HepG2 (cell line): ENCODE results near the gene ELAC1. TPM values are rescaled to one million over a fixed set of nuclear protein-coding genes. Genes with fewer than 3 reads are reported as not detected.

Experiments used
- ATAC-seq: fragments of 200-7000 bp; cut with Tn5 transposase; 3 replicates; pipeline ENCODE4 v1.9.1; 2020; ENCODE audit warnings: mild to moderate bottlenecking, moderate library complexity
- BruUV-seq: library from RNA; stranded (reverse); fragments of 400-500 nt; replicated peaks from 2 replicates; lab custom pipeline; 2021; lab: Mats Ljungman, UMichigan
- CTCF ChIA-PET: fragments of 300-600 bp; formaldehyde crosslinking; extraction: SDS; loops from one replicate; lab custom pipeline; 2021; ENCODE audit warnings: low total read pairs, inconsistent platforms, low intra/inter-chr PET ratio; lab: Yijun Ruan, JAX
- POLR2A ChIA-PET: fragments of 350-600 bp; sonication (Branson Sonifier 250); formaldehyde crosslinking; loops from one replicate; lab custom pipeline; 2020; ENCODE audit warnings: antibody characterized with exemption, inconsistent platforms; lab: Yijun Ruan, JAX
- DNase-seq: peaks from one replicate; pipeline ENCODE4 v3.0.0-alpha.2; 2015; ENCODE audit warnings: low spot score
- FAIRE-seq: peaks from 3 replicates; lab custom pipeline; 2011; peaks lifted over from hg19 to GRCh38; lab: Jason Lieb, UNC
- H2AFZ ChIP-seq: one replicate; pipeline ENCODE4 v1.6.1; 2011; ENCODE audit warnings: low read length, inconsistent platforms
- H3K27ac ChIP-seq: fragments of 300-600 bp; 3 replicates; pipeline ENCODE4 v1.8.0; 2011; ENCODE audit warnings: mixed run types, mild to moderate bottlenecking, mixed read lengths, low read length, inconsistent platforms; ENCODE audit not compliant: insufficient read depth; ENCODE audit errors: extremely low read length
- H3K27me3 ChIP-seq, 2 experiments: fragments of 200-600 bp in 1 of 2; 2 replicates in 1 of 2; 3 replicates in 1 of 2; pipeline versions ENCODE4 v1.6.0 to v1.8.0; 2011; ENCODE audit warnings: low read length in 2 of 2, mild to moderate bottlenecking in 2 of 2, moderate library complexity in 2 of 2, inconsistent platforms in 1 of 2; ENCODE audit not compliant: insufficient read depth in 2 of 2, control insufficient read depth in 1 of 2
- H3K36me3 ChIP-seq, 2 experiments: fragments of 200-600 bp in 1 of 2; replicated peaks in 1 of 2; 2 replicates in 1 of 2; 3 replicates in 1 of 2; pipeline versions ENCODE4 v1.5.1 to v1.8.0; 2011; ENCODE audit warnings: low read length in 2 of 2, inconsistent platforms in 1 of 2; ENCODE audit not compliant: insufficient read depth in 2 of 2, control insufficient read depth in 1 of 2
- H3K4me1 ChIP-seq: 2 replicates; pipeline ENCODE4 v1.5.1; 2012; ENCODE audit warnings: low read length, inconsistent platforms; ENCODE audit not compliant: insufficient read depth
- H3K4me2 ChIP-seq: 2 replicates; pipeline ENCODE4 v1.6.0; 2011; ENCODE audit warnings: low read depth, low read length, inconsistent platforms
- H3K4me3 ChIP-seq, 3 experiments: fragments of 200-600 bp in 1 of 3; sonication (generic), shearing (Covaris generic) in 1 of 3; replicated peaks in 1 of 3; 2 replicates each; pipeline ENCODE4 v1.5.1; 2011 to 2016; ENCODE audit warnings: low read length in 3 of 3, inconsistent platforms in 2 of 3, low read depth in 2 of 3, mild to moderate bottlenecking in 2 of 3, control low read depth in 1 of 3, mixed read lengths in 1 of 3; ENCODE audit not compliant: insufficient read depth in 1 of 3
- H3K79me2 ChIP-seq: one replicate; pipeline ENCODE4 v1.6.1; 2011; ENCODE audit warnings: low read length, inconsistent platforms; ENCODE audit not compliant: insufficient read depth
- H3K9ac ChIP-seq: 2 replicates; pipeline ENCODE4 v1.6.0; 2011; ENCODE audit warnings: mild to moderate bottlenecking, low read depth, low read length, inconsistent platforms; ENCODE audit not compliant: insufficient read depth
- H3K9me3 ChIP-seq: 2 replicates; pipeline ENCODE4 v1.5.1; 2012; ENCODE audit warnings: mild to moderate bottlenecking, low read length
- H4K20me1 ChIP-seq: 2 replicates; pipeline ENCODE4 v1.6.0; 2011; ENCODE audit warnings: inconsistent platforms, mild to moderate bottlenecking, low read length, moderate library complexity; ENCODE audit not compliant: insufficient read depth
- ATF7 ChIP-seq, 2 experiments: fragments of 450-650 bp in 1 of 2; sonication (generic) in 1 of 2; formaldehyde crosslinking in 1 of 2; IDR thresholded peaks; 2 replicates each; pipeline versions ENCODE4 v1.4.0 to v1.6.1; 2016 to 2020; ENCODE audit warnings: antibody characterized with exemption in 1 of 2, mild to moderate bottlenecking in 1 of 2, missing genetic modification reagents in 1 of 2
- HMGXB3 ChIP-seq: sonication (generic); formaldehyde crosslinking; IDR thresholded peaks from 2 replicates; pipeline ENCODE4 v1.4.0; 2020; ENCODE audit warnings: missing genetic modification reagents, borderline replicate concordance
- MXD1 ChIP-seq: sonication (generic); formaldehyde crosslinking; IDR thresholded peaks from 2 replicates; pipeline ENCODE4 v1.4.0; 2020; ENCODE audit warnings: mild to moderate bottlenecking, missing genetic modification reagents
- ZBTB26 ChIP-seq: IDR thresholded peaks from 2 replicates; pipeline ENCODE4 v1.6.1; 2016; ENCODE audit warnings: missing compliant biosample characterization, missing genetic modification reagents, borderline replicate concordance
- ZNF17 ChIP-seq: sonication (generic); formaldehyde crosslinking; IDR thresholded peaks from 2 replicates; pipeline ENCODE4 v1.5.0; 2020; ENCODE audit warnings: mild to moderate bottlenecking, missing genetic modification reagents
- ZNF451 ChIP-seq: sonication (generic); formaldehyde crosslinking; IDR thresholded peaks from 2 replicates; pipeline ENCODE4 v1.5.0; 2020; ENCODE audit warnings: mild to moderate bottlenecking, missing genetic modification reagents
- WGBS: methylation state at CpG from one replicate; pipeline ENCODE4 v1.1.6; 2017; ENCODE audit warnings: low lambda C conversion rate; 5-methylcytosine and 5-hydroxymethylcytosine counted together
- in situ Hi-C: cut with HindIII; loops from 2 replicates; pipeline ENCODE4 v1.10.0; 2017; ENCODE audit warnings: low pct_unique_long_range_greater_than_20kb; ENCODE audit not compliant: extremely low pct_ligation_motif_present
- intact Hi-C: fragments of 100-400 bp; cut with micrococcal nuclease; formaldehyde crosslinking; loops from one replicate; pipeline ENCODE4 v1.10.0; 2022; ENCODE audit not compliant: unreplicated experiment
- polyA plus RNA-seq, 8 experiments: library from polyadenylated mRNA; depleted of rRNA in 3 of 8; stranded (reverse) in 7 of 8; unstranded in 1 of 8; fragments of >200 nt; fragmentation: Illumina TruSeq in 4 of 8; extraction: Trizol in 4 of 8; gene quantifications; 2 replicates each; pipeline versions ENCODE4 v1.2.1 to v1.2.3, GENCODE V29; 2011 to 2016; ENCODE audit warnings: low read depth in 4 of 8, missing spikeins in 1 of 8, mixed read lengths in 1 of 8; ENCODE audit not compliant: insufficient read depth in 1 of 8
- total RNA-seq, 5 experiments: library from RNA; depleted of rRNA; stranded (reverse); fragments of >200 nt; fragmentation: Illumina TruSeq; extraction: Trizol; gene quantifications; 2 replicates each; pipeline ENCODE4 v1.2.3, GENCODE V29; 2016; ENCODE audit warnings: low read depth in 1 of 5

Gene ELAC1
- total and polyA plus RNA-seq, 2 of the 13 experiments (the other 11 are each of a cell fraction or from before 2014, with no cell fraction given), result 1.9 to 3.6 TPM

- CTCF ChIA-PET, result no interaction called here
- H3K9ac ChIP-seq, result no peak overlapping the region
- intact Hi-C loops, result no loop called here
- 87% methylated on average over 2 of the region's 2 CpGs for WGBS
- H2AFZ ChIP-seq, result no peak overlapping the region
- H3K36me3 ChIP-seq, result no peaks in the 10 kb centered on the region
- no peaks in the 10 kb centered on the region for H3K27me3 ChIP-seq
- no peaks in the 10 kb centered on the region for H4K20me1 ChIP-seq
- no peak for TF ChIP-seq ZBTB26 (CRISPR knock-in tag)
- TF ChIP-seq ZNF17 (CRISPR knock-in tag), result no peak
- TF ChIP-seq HMGXB3 (CRISPR knock-in tag), result no peak
- TF ChIP-seq ATF7 (IDR thresholded peaks at IDR 0.05), result peak; percentile 54
- TF ChIP-seq ATF7 (CRISPR knock-in tag; IDR thresholded peaks at IDR 0.05), result no peak
- TF ChIP-seq ZNF451 (CRISPR knock-in tag), result no peak
- TF ChIP-seq MXD1 (CRISPR knock-in tag), result no peak
- TF ChIP-seq, all 625 proteins: peak for 1
- DNase-seq (no peak), ATAC-seq (no peak), FAIRE-seq (no peak)
- in situ Hi-C loops, result no loop called here
- H3K9me3 ChIP-seq, result no peaks in the 10 kb centered on the region
- H3K27ac ChIP-seq, result no peak overlapping the region
- no peak overlapping the region for H3K4me3 ChIP-seq
- H3K4me1 ChIP-seq, result no peaks in the 10 kb centered on the region
- no peaks in the 10 kb centered on the region for H3K79me2 ChIP-seq
- H3K4me2 ChIP-seq, result no peak overlapping the region
- no TSS peak for BruUV-seq
- POLR2A ChIA-PET, result no interaction called here
Measured at GRCh38 chr18:50986360-50987087, 18.7 kb downstream of the ELAC1 start.
